ENCODE results near the gene RPS6KA4.

DNA sequence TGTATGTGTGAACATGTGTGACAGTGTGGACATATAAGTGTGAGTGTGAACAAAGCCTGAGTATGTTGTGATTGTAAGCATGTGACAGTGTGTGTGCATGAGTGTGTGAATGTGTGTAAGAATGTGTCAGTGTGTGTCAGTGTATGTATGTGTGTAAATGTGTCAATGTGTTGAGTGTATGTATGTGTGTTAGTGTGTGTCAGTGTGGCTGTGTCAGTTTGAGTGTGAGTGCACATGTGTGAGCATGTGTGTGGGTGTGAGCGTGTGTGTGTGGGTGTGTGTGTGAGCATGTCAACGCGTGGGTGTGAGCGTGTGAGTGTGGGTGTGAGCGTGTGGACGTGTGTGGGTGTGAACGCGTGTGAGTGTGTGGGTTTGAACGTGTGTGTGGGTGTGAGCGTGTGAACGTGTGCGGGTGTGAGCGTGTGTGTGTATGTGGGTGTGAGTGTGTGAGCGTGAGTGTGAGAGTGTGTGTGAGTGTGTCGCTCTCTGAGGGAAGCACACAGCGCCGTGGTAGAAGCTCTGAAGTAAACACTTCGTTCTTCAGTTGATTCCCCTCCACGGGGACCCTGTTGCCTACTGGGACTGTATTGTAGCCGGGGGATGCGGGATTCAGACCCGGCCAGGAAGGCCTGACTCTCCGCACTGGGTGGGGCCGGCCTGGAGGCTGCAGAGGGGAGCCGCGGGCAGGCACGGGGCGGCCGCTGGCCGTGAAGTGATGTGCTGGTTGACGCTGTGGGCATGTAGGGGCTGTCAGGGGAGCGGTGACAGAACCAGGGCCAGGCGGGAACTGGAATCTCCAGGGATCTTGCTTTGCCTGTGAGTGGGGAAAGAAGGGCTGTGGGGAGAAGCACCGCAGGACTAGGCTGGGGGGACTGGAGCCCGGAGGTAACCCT is 21.1 kb downstream of the RPS6KA4 start:
- TF ChIP-seq CTCF (conservative IDR thresholded peaks at IDR 0.05 in 1 of 2, IDR thresholded peaks at IDR 0.05 in 1 of 2; ENCODE audit: extremely low read depth in 1 of 2, insufficient read depth in 1 of 2, low read depth in 1 of 2, low read length in 2 of 2) (no peak), EZH2 (IDR thresholded peaks at IDR 0.05; ENCODE audit: borderline replicate concordance, low read length) (peak; percentile 19)
